OCI-LY7 (cell line): ENCODE measurements around the gene SAMD13. TPM values are rescaled to one million over a fixed set of nuclear protein-coding genes. Genes with fewer than 3 reads are reported as not detected.

ENCODE experiments used
- BruUV-seq: library from RNA; stranded (reverse); fragments of 400-500 nt; replicated peaks from 2 replicates; lab custom pipeline; 2021; lab: Mats Ljungman, UMichigan
- CTCF ChIA-PET: fragments of 300-600 bp; sonication (Branson Sonifier 250); formaldehyde crosslinking; loops from one replicate; lab custom pipeline; 2022; ENCODE audit warnings: antibody characterized with exemption; ENCODE audit not compliant: unreplicated experiment; lab: Charles Lee
- POLR2A ChIA-PET: fragments of 300-600 bp; sonication (Branson Sonifier 250); formaldehyde crosslinking; loops from one replicate; lab custom pipeline; 2022; ENCODE audit warnings: antibody characterized with exemption; lab: Charles Lee
- DNase-seq: peaks from one replicate; pipeline ENCODE4 v3.0.0-alpha.2; 2015; ENCODE audit warnings: low spot score
- H2AFZ ChIP-seq: fragments of 200-600 bp; sonication (generic), shearing (Covaris generic); 2 replicates; pipeline ENCODE4 v1.6.1; 2014; ENCODE audit warnings: mild to moderate bottlenecking, antibody characterized with exemption, low read length, moderate library complexity
- H3K27ac ChIP-seq: fragments of 200-600 bp; sonication (generic); 2 replicates; pipeline ENCODE4 v1.5.1; 2014; ENCODE audit warnings: mixed run types, low read depth, mild to moderate bottlenecking, moderate library complexity, low read length, inconsistent platforms; ENCODE audit not compliant: poor library complexity, severe bottlenecking
- H3K36me3 ChIP-seq: fragments of 200-600 bp; sonication (generic); 2 replicates; pipeline ENCODE4 v1.6.1; 2014; ENCODE audit warnings: mild to moderate bottlenecking, antibody characterized with exemption, low read length, moderate library complexity, mixed read lengths; ENCODE audit not compliant: insufficient read depth
- H3K4me1 ChIP-seq: fragments of 200-600 bp; sonication (generic); 2 replicates; pipeline ENCODE4 v1.5.1; 2014; ENCODE audit warnings: mild to moderate bottlenecking, low read length; ENCODE audit not compliant: insufficient read depth, poor library complexity, severe bottlenecking
- H3K4me2 ChIP-seq: fragments of 200-600 bp; sonication (generic); 2 replicates; pipeline ENCODE4 v1.6.1; 2014; ENCODE audit warnings: mild to moderate bottlenecking, low read length
- H3K4me3 ChIP-seq: fragments of 200-600 bp; sonication (generic); 2 replicates; pipeline ENCODE4 v1.5.1; 2014; ENCODE audit warnings: mild to moderate bottlenecking, low read depth, low read length; ENCODE audit not compliant: poor library complexity, severe bottlenecking
- H3K79me2 ChIP-seq: fragments of 200-600 bp; sonication (generic); 2 replicates; pipeline ENCODE4 v1.6.1; 2016; ENCODE audit warnings: low read depth, mild to moderate bottlenecking, low read length, moderate library complexity, mixed read lengths; ENCODE audit not compliant: insufficient read depth
- H3K9me2 ChIP-seq: fragments of 200-600 bp; sonication (generic); 2 replicates; pipeline ENCODE4 v1.6.1; 2016; ENCODE audit warnings: mild to moderate bottlenecking, low read length, mixed read lengths; ENCODE audit not compliant: insufficient read depth
- H3K9me3 ChIP-seq: fragments of 200-600 bp; sonication (generic); 2 replicates; pipeline ENCODE4 v1.6.1; 2014; ENCODE audit warnings: mild to moderate bottlenecking, mixed run types, low read length, mixed read lengths
- H4K20me1 ChIP-seq: fragments of 200-600 bp; sonication (generic); 2 replicates; pipeline ENCODE4 v1.6.1; 2014; ENCODE audit warnings: mild to moderate bottlenecking, antibody characterized with exemption, low read length, moderate library complexity, mixed read lengths; ENCODE audit not compliant: insufficient read depth
- EZH2phosphoT487 ChIP-seq: fragments of 200-600 bp; sonication (generic); IDR thresholded peaks from 2 replicates; pipeline ENCODE4 v1.6.1; 2018; ENCODE audit warnings: low read depth, borderline replicate concordance, mild to moderate bottlenecking, mixed run types, antibody characterized with exemption, low read length, moderate library complexity, mixed read lengths
- intact Hi-C: fragments of 100-400 bp; cut with micrococcal nuclease; formaldehyde crosslinking; loops from one replicate; pipeline ENCODE4 v1.10.0; 2022; ENCODE audit not compliant: unreplicated experiment
- total RNA-seq, 2 experiments: library from RNA; depleted of rRNA in 1 of 2; stranded (reverse); fragments of >200 nt in 1 of 2; shearing (Covaris generic) in 1 of 2; gene quantifications; 2 replicates each; pipeline ENCODE4 v1.2.3, GENCODE V29; 2014 to 2022
- TF ChIP-seq, protein P1 (sequence below): fragments of 200-600 bp; sonication (generic); conservative IDR thresholded peaks from 2 replicates; pipeline ENCODE4 v1.5.1; 2014; ENCODE audit warnings: mild to moderate bottlenecking, antibody characterized with exemption, low read length, moderate library complexity, mixed read lengths

SAMD13 gene
- total RNA-seq, 2 experiments from 2014 or later, result 5.4 to 5.7 TPM

DNA sequence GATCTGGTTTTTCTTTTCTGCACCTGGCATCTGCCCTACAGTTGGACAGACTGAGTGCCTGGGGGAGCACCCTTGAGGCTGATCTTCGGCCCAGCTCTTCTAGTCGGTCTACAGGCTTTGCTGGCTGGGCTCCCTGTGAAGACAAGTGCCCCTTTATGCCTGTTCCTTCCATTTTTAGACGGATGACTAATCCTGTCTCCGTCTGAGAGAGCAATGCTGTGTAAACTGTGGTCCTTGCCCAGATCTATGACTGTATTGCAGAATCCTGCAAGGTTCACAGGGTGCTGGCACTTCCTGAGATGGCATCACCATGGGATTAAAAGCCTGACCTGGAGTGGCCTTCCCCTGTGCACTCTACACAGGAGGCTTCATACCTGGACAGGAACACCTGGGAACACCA, 47.6 kb upstream of the SAMD13 start:
- CTCF ChIA-PET, result no interaction called here

DNA sequence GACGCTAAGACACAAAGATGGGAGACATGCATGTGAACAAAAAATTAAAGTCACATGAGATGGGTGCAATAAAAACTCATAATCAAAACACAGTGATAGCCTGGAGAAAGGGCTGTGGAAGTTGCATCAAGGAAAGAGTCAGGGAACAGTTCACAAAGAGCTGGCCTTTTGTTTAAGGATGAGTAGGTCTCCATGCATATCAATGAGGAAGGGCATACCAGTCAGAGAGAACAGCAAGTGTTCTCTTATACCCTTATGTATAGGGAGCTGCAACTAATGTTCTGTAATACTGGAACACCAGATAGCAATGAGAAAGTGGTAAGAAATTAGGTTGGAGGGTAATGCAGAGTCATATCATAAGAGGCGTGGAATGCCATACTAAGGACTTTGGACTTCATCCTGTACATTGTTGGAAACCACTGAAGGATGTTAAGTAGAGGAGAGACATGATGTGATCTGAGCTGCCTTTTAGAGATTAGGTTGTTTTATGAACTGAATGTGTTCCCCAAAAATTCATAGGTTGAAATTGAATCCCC, 46.7 kb upstream of the SAMD13 start:
- TF ChIP-seq, protein P1, sequence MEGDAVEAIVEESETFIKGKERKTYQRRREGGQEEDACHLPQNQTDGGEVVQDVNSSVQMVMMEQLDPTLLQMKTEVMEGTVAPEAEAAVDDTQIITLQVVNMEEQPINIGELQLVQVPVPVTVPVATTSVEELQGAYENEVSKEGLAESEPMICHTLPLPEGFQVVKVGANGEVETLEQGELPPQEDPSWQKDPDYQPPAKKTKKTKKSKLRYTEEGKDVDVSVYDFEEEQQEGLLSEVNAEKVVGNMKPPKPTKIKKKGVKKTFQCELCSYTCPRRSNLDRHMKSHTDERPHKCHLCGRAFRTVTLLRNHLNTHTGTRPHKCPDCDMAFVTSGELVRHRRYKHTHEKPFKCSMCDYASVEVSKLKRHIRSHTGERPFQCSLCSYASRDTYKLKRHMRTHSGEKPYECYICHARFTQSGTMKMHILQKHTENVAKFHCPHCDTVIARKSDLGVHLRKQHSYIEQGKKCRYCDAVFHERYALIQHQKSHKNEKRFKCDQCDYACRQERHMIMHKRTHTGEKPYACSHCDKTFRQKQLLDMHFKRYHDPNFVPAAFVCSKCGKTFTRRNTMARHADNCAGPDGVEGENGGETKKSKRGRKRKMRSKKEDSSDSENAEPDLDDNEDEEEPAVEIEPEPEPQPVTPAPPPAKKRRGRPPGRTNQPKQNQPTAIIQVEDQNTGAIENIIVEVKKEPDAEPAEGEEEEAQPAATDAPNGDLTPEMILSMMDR, result no peak
- no peak for TF ChIP-seq EZH2phosphoT487
- no peaks in the 10 kb centered on the region for H3K9me2 ChIP-seq
- ChIA-PET POLR2A (interaction anchor here (1.0 to 1.7 kb wide), 2 partner anchors 11 to 16 kb away, joined by 3 to 4 read pairs; no protein-coding TSS in a partner anchor), CTCF (no interaction called here)
- no peak overlapping the region for H2AFZ ChIP-seq
- H3K9me3 ChIP-seq, result no peaks in the 10 kb centered on the region
- intact Hi-C loops, result loop anchor here (10.0 kb wide), 1 partner anchor 170 kb away; no protein-coding TSS in a partner anchor
- no peak overlapping the region for H3K4me2 ChIP-seq
- no TSS peak for BruUV-seq
- H3K4me1 ChIP-seq, result no peaks in the 10 kb centered on the region
- no peaks in the 10 kb centered on the region for H4K20me1 ChIP-seq
- no peak for DNase-seq
- no peaks in the 10 kb centered on the region for H3K36me3 ChIP-seq
- H3K4me3 ChIP-seq, result no peak overlapping the region
- H3K79me2 ChIP-seq, result no peaks in the 10 kb centered on the region
- no peak overlapping the region for H3K27ac ChIP-seq

More for the DNA sequence above, 47.6 kb upstream of the SAMD13 start:
- no peaks in the 10 kb centered on the region for H4K20me1 ChIP-seq
- H3K9me3 ChIP-seq, result no peaks in the 10 kb centered on the region
- H3K4me2 ChIP-seq, result no peak overlapping the region
- H3K9me2 ChIP-seq, result no peaks in the 10 kb centered on the region
- no peaks in the 10 kb centered on the region for H3K4me1 ChIP-seq
- POLR2A ChIA-PET, result interaction anchor here (1.1 kb wide), 1 partner anchor 15 kb away, joined by 3 read pairs; no protein-coding TSS in a partner anchor
- H3K4me3 ChIP-seq, result no peak overlapping the region
- H3K27ac ChIP-seq, result no peak overlapping the region
- H3K79me2 ChIP-seq, result no peaks in the 10 kb centered on the region
- H3K36me3 ChIP-seq, result no peaks in the 10 kb centered on the region
- DNase-seq, result no peak
- TF ChIP-seq EZH2phosphoT487, result no peak
- TF ChIP-seq, protein P1, result no peak
- intact Hi-C loops, result loop anchor here (10.0 kb wide), 1 partner anchor 171 kb away; no protein-coding TSS in a partner anchor
- H2AFZ ChIP-seq, result no peak overlapping the region
- no TSS peak for BruUV-seq

DNA sequence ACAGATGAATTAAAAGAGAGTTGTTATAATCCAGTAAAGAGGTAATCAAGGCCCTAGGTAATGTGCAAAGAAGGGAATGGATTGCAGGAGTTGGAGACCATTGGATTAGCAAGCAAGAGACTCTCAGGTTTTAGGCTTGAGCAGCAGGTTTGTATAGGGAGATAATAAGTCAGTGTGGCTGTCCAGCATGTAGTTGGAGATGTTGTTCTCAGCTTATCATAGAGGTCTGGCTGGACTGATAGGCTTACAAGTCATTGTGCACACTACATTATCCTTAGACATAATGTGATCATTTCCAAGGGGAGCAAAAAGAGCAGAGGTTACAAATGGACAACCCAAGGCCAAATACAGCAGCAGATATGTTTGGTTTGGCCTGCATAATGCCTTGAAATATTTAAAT, 45.9 kb upstream of the SAMD13 start:
- ChIA-PET CTCF (no interaction called here), POLR2A (interaction anchor here (0.5 to 1.7 kb wide), 5 partner anchors 10 to 47 kb away, joined by 3 to 5 read pairs (median 3); no protein-coding TSS in a partner anchor)
- Histone ChIP-seq H3K4me3 (no peak overlapping the region), H3K4me2 (no peak overlapping the region), H3K4me1 (no peaks in the 10 kb centered on the region), H3K9me3 (no peaks in the 10 kb centered on the region), H3K27ac (no peak overlapping the region), H2AFZ (no peak overlapping the region), H3K79me2 (no peaks in the 10 kb centered on the region), H3K36me3 (no peaks in the 10 kb centered on the region), H4K20me1 (no peaks in the 10 kb centered on the region), H3K9me2 (no peaks in the 10 kb centered on the region)
- no peak for DNase-seq
- BruUV-seq, result no TSS peak
- intact Hi-C loops, result loop anchor here (10.0 kb wide), 1 partner anchor 169 kb away; no protein-coding TSS in a partner anchor
- TF ChIP-seq, protein P1, result no peak
- TF ChIP-seq EZH2phosphoT487, result no peak
